ENCODE data around the gene ADAMTS4.

GRCh38 chr1:161207173-161207572, 8.3 kb upstream of the ADAMTS4 start:
- TF ChIP-seq CTCF (conservative IDR thresholded peaks at IDR 0.05 in 1 of 2, IDR thresholded peaks at IDR 0.05 in 1 of 2; ENCODE audit: low read depth in 1 of 2, low read length in 2 of 2) (no peak), EZH2 (IDR thresholded peaks at IDR 0.05; ENCODE audit: low read length, missing control alignments) (no peak)

Measured in fibroblast of lung (primary cell).